GM23338 (cell line): ENCODE results near the gene RHBDD1. TPM values are rescaled to one million over a fixed set of nuclear protein-coding genes. Genes with fewer than 3 reads are reported as not detected.

ENCODE experiments used
- ATAC-seq: fragments of 200-7000 bp; cut with Tn5 transposase; 3 replicates; pipeline ENCODE4 v1.9.1; 2020
- DNase-seq: peaks from one replicate; pipeline ENCODE4 v3.0.0-alpha.2; 2015; ENCODE audit warnings: low spot score
- H2AFZ ChIP-seq: fragments of 200-600 bp; sonication (generic); 2 replicates; pipeline ENCODE4 v1.8.0; 2016; ENCODE audit warnings: antibody characterized with exemption, mild to moderate bottlenecking, moderate library complexity
- H3F3A ChIP-seq: fragments of 200-600 bp; sonication (generic); replicated peaks from 2 replicates; pipeline ENCODE4 v1.8.0; 2017; ENCODE audit warnings: antibody characterized with exemption, mixed run types, low read depth
- H3K27ac ChIP-seq: fragments of 200-600 bp; sonication (generic); 2 replicates; pipeline ENCODE4 v1.6.1; 2016; ENCODE audit warnings: low read depth
- H3K27me3 ChIP-seq: fragments of 200-600 bp; sonication (generic); 2 replicates; pipeline ENCODE4 v1.8.0; 2016; ENCODE audit warnings: mild to moderate bottlenecking, mixed run types, moderate library complexity; ENCODE audit not compliant: insufficient read depth
- H3K36me3 ChIP-seq: fragments of 200-600 bp; sonication (generic); 2 replicates; pipeline ENCODE4 v1.8.0; 2016; ENCODE audit warnings: mild to moderate bottlenecking; ENCODE audit not compliant: insufficient read depth
- H3K4me1 ChIP-seq: fragments of 200-600 bp; sonication (generic); 2 replicates; pipeline ENCODE4 v1.8.0; 2016; ENCODE audit warnings: mild to moderate bottlenecking, moderate library complexity; ENCODE audit not compliant: insufficient read depth
- H3K4me2 ChIP-seq: fragments of 200-600 bp; sonication (generic); 2 replicates; pipeline ENCODE4 v1.7.1; 2017; ENCODE audit warnings: mixed run types
- H3K4me3 ChIP-seq: fragments of 200-600 bp; sonication (generic); 2 replicates; pipeline ENCODE4 v1.6.1; 2016; ENCODE audit warnings: mixed run types
- H3K79me2 ChIP-seq: fragments of 200-600 bp; sonication (generic); replicated peaks from 2 replicates; pipeline ENCODE4 v1.8.0; 2017; ENCODE audit warnings: mild to moderate bottlenecking; ENCODE audit not compliant: insufficient read depth
- H3K9me2 ChIP-seq: fragments of 200-600 bp; sonication (generic); 2 replicates; pipeline ENCODE4 v1.8.0; 2017; ENCODE audit not compliant: insufficient read depth
- H4K20me1 ChIP-seq: fragments of 200-600 bp; sonication (generic); replicated peaks from 2 replicates; pipeline ENCODE4 v1.8.0; 2017; ENCODE audit warnings: mild to moderate bottlenecking; ENCODE audit not compliant: insufficient read depth
- H3K27ac Mint-ChIP-seq: 2 replicates; pipeline ENCODE4 v1.8.0; 2020; ENCODE audit warnings: inconsistent platforms, mild to moderate bottlenecking, moderate library complexity, mixed read lengths
- H3K27me3 Mint-ChIP-seq: 3 replicates; pipeline ENCODE4 v1.8.0; 2022; ENCODE audit warnings: low read depth, mild to moderate bottlenecking, moderate library complexity, mixed read lengths, inconsistent platforms; ENCODE audit not compliant: insufficient read depth, poor library complexity
- H3K36me3 Mint-ChIP-seq: 3 replicates; pipeline ENCODE4 v1.8.0; 2021; ENCODE audit warnings: low read depth, mild to moderate bottlenecking, inconsistent platforms, moderate library complexity, mixed read lengths
- H3K4me1 Mint-ChIP-seq: 3 replicates; pipeline ENCODE4 v1.8.0; 2020; ENCODE audit warnings: mild to moderate bottlenecking, inconsistent platforms, mixed read lengths
- H3K4me3 Mint-ChIP-seq: 3 replicates; pipeline ENCODE4 v1.8.0; 2021; ENCODE audit warnings: moderate library complexity, mild to moderate bottlenecking, inconsistent platforms, mixed read lengths
- H3K9me3 Mint-ChIP-seq: 3 replicates; pipeline ENCODE4 v1.8.0; 2020; ENCODE audit warnings: moderate library complexity, mild to moderate bottlenecking, inconsistent platforms, mixed read lengths
- CREB1 ChIP-seq: fragments of 250-450 bp; sonication (Bioruptor Pico); IDR thresholded peaks from 2 replicates; pipeline ENCODE4 v1.5.0; 2020; ENCODE audit warnings: low read depth, mild to moderate bottlenecking, moderate library complexity
- CTCF ChIP-seq, 2 experiments: fragments of 200-600 bp in 1 of 2; sonication (generic) in 1 of 2; conservative IDR thresholded peaks; 2 replicates each; pipeline versions ENCODE4 v1.5.1 to v1.6.1; 2016 to 2017; ENCODE audit warnings: antibody characterized with exemption in 2 of 2, low read depth in 2 of 2, mild to moderate bottlenecking in 2 of 2, moderate library complexity in 1 of 2
- ETS1 ChIP-seq: IDR thresholded peaks from 2 replicates; pipeline ENCODE4 v1.6.1; 2016; ENCODE audit warnings: antibody characterized with exemption
- EZH2 ChIP-seq: fragments of 200-600 bp; sonication (generic); IDR thresholded peaks from one replicate; pipeline ENCODE4 v1.8.0; 2017; ENCODE audit warnings: antibody characterized with exemption, mild to moderate bottlenecking, low read depth; ENCODE audit not compliant: unreplicated experiment
- EZH2phosphoT487 ChIP-seq: fragments of 200-600 bp; sonication (generic); IDR thresholded peaks from one replicate; pipeline ENCODE4 v1.8.1; 2018; ENCODE audit warnings: antibody characterized with exemption; ENCODE audit not compliant: unreplicated experiment
- JUNB ChIP-seq: IDR thresholded peaks from one replicate; pipeline ENCODE4 v1.6.1; 2016; ENCODE audit warnings: antibody characterized with exemption; ENCODE audit not compliant: unreplicated experiment
- NANOG ChIP-seq: IDR thresholded peaks from 2 replicates; pipeline ENCODE4 v1.6.1; 2016; ENCODE audit warnings: antibody characterized with exemption, borderline replicate concordance
- POLR2AphosphoS5 ChIP-seq: IDR thresholded peaks from 2 replicates; pipeline ENCODE4 v1.6.1; 2016; ENCODE audit warnings: antibody characterized with exemption, low read depth
- REST ChIP-seq: IDR thresholded peaks from one replicate; pipeline ENCODE4 v1.6.1; 2018; ENCODE audit warnings: antibody characterized with exemption; ENCODE audit not compliant: unreplicated experiment
- STAT1 ChIP-seq: IDR thresholded peaks from one replicate; pipeline ENCODE4 v1.6.1; 2016; ENCODE audit warnings: antibody characterized with exemption; ENCODE audit not compliant: unreplicated experiment
- ZNF114 ChIP-seq: fragments of 250-450 bp; sonication (Bioruptor Pico); IDR thresholded peaks from 2 replicates; pipeline ENCODE4 v1.5.0; 2020; ENCODE audit warnings: mild to moderate bottlenecking, moderate library complexity
- ZNF331 ChIP-seq: fragments of 250-450 bp; sonication (Bioruptor Pico); IDR thresholded peaks from 2 replicates; pipeline ENCODE4 v1.5.0; 2020; ENCODE audit warnings: low read depth, mild to moderate bottlenecking, moderate library complexity
- ZNF462 ChIP-seq: fragments of 250-450 bp; sonication (Bioruptor Pico); IDR thresholded peaks from 2 replicates; pipeline ENCODE4 v1.5.0; 2020; ENCODE audit warnings: mild to moderate bottlenecking, moderate library complexity
- polyA plus RNA-seq: library from polyadenylated mRNA; unstranded; fragments of >200 nt; fragmentation: Nextera tagmentation; extraction: Ambion mirVana; gene quantifications from 2 replicates; pipeline ENCODE4 v1.2.1, GENCODE V29; 2016
- total RNA-seq: library from RNA; depleted of rRNA; stranded (reverse); fragments of >200 nt; shearing (Covaris generic); gene quantifications from 2 replicates; pipeline ENCODE4 v1.2.3, GENCODE V29; 2014

RHBDD1 gene
- total and polyA plus RNA-seq, 2 experiments from 2014 or later, result 7.3 to 13.0 TPM

GRCh38 chr2:226888378-226888965 is 52.6 kb downstream of the RHBDD1 start:
- Mint-ChIP-seq H3K27ac (peak overlapping the region; percentile 74; the same call in 1 of the 2 replicates), H3K36me3 (no peaks in the 10 kb centered on the region), H3K9me3 (no peaks in the 10 kb centered on the region), H3K4me1 (no peaks in the 10 kb centered on the region), H3K4me3 (no peak overlapping the region), H3K27me3 (no peaks in the 10 kb centered on the region)
- no peak for DNase-seq
- no peak overlapping the region for H3K27ac ChIP-seq
- H4K20me1 ChIP-seq, result peaks cover 5% of the 10 kb centered on the region; the same call in 1 of the 2 replicates
- no peak overlapping the region for H3K4me3 ChIP-seq
- no peaks in the 10 kb centered on the region for H3K4me1 ChIP-seq
- TF ChIP-seq EZH2 (no peak), POLR2AphosphoS5 (no peak), NANOG (no peak), ETS1 (no peak), ZNF114 (CRISPR knock-in tag) (no peak), ZNF331 (no peak), JUNB (no peak), CTCF (conservative IDR thresholded peaks at IDR 0.05; ENCODE audit: low read depth in 2 of 2) (no peak), EZH2phosphoT487 (no peak), REST (no peak), CREB1 (CRISPR knock-in tag) (no peak), STAT1 (no peak), ZNF462 (no peak)
- H3K36me3 ChIP-seq, result no peaks in the 10 kb centered on the region
- H3K4me2 ChIP-seq, result no peak overlapping the region
- H3K27me3 ChIP-seq, result no peaks in the 10 kb centered on the region
- H3K9me2 ChIP-seq, result no peaks in the 10 kb centered on the region
- no peaks in the 10 kb centered on the region for H3F3A ChIP-seq
- H2AFZ ChIP-seq, result no peak overlapping the region
- no peaks in the 10 kb centered on the region for H3K79me2 ChIP-seq
- no peak for ATAC-seq
